Smooth muscle cell (in vitro differentiated cells): ENCODE measurements around the gene NCOR2. TPM values are rescaled to one million over a fixed set of nuclear protein-coding genes. Genes with fewer than 3 reads are reported as not detected.
A peak's percentile ranks its signal among the peaks of the same experiment; 100 is the strongest.

ENCODE experiments used
- DNase-seq: peaks from one replicate; lab custom pipeline; 2025; ENCODE audit not compliant: unreplicated experiment; lab: John Stamatoyannopoulos, UW
- H2AFZ ChIP-seq: fragments of 200-600 bp; sonication (generic); 2 replicates; pipeline ENCODE4 v1.6.0; 2016; ENCODE audit warnings: antibody characterized with exemption, low read depth, mild to moderate bottlenecking
- H3F3A ChIP-seq: fragments of 200-600 bp; sonication (generic); 2 replicates; pipeline ENCODE4 v1.6.0; 2017; ENCODE audit warnings: antibody characterized with exemption, low read depth
- H3K27ac ChIP-seq: fragments of 200-600 bp; sonication (generic); 2 replicates; pipeline ENCODE4 v1.5.1; 2016; ENCODE audit warnings: low read depth, mild to moderate bottlenecking
- H3K27me3 ChIP-seq: fragments of 200-600 bp; sonication (generic); 2 replicates; pipeline ENCODE4 v1.6.1; 2016; ENCODE audit warnings: low read depth, mild to moderate bottlenecking
- H3K36me3 ChIP-seq: fragments of 200-600 bp; sonication (generic); 2 replicates; pipeline ENCODE4 v1.5.1; 2016; ENCODE audit warnings: low read depth
- H3K4me1 ChIP-seq: fragments of 200-600 bp; sonication (generic); 2 replicates; pipeline ENCODE4 v1.5.1; 2016; ENCODE audit warnings: low read depth
- H3K4me2 ChIP-seq: fragments of 200-600 bp; sonication (generic); 2 replicates; pipeline ENCODE4 v1.6.0; 2016; ENCODE audit warnings: mild to moderate bottlenecking
- H3K4me3 ChIP-seq: fragments of 200-600 bp; sonication (generic); 2 replicates; pipeline ENCODE4 v1.5.1; 2016; ENCODE audit warnings: mild to moderate bottlenecking
- H3K79me2 ChIP-seq: fragments of 200-600 bp; sonication (generic); 2 replicates; pipeline ENCODE4 v1.6.0; 2016; ENCODE audit warnings: low read depth, mild to moderate bottlenecking
- H3K9ac ChIP-seq: fragments of 200-600 bp; sonication (generic); 2 replicates; pipeline ENCODE4 v1.6.0; 2016; ENCODE audit warnings: low read depth
- H3K9me3 ChIP-seq: fragments of 200-600 bp; sonication (generic); replicated peaks from 2 replicates; pipeline ENCODE4 v1.5.1; 2016; ENCODE audit warnings: low read depth
- H4K20me1 ChIP-seq: fragments of 200-600 bp; sonication (generic); 2 replicates; pipeline ENCODE4 v1.6.0; 2016; ENCODE audit warnings: low read depth
- CTCF ChIP-seq: fragments of 200-600 bp; sonication (generic); IDR thresholded peaks from 2 replicates; pipeline ENCODE4 v1.5.1; 2017; ENCODE audit warnings: borderline replicate concordance, mild to moderate bottlenecking, antibody characterized with exemption; ENCODE audit not compliant: insufficient read depth, poor library complexity, severe bottlenecking
- WGBS: methylation state at CpG from one replicate; pipeline ENCODE4 v1.1.7; 2016; ENCODE audit warnings: low lambda C conversion rate; 5-methylcytosine and 5-hydroxymethylcytosine counted together
- polyA plus RNA-seq: library from polyadenylated mRNA; unstranded; fragments of >200 nt; fragmentation: Nextera tagmentation; extraction: Ambion mirVana; gene quantifications from 2 replicates; pipeline ENCODE4 v1.2.1, GENCODE V29; 2016
- total RNA-seq: library from RNA; depleted of rRNA; stranded (reverse); fragments of >200 nt; gene quantifications from 2 replicates; pipeline ENCODE4 v1.2.3, GENCODE V29; 2014

NCOR2 gene
- total and polyA plus RNA-seq, 2 experiments from 2014 or later = 64.1 to 164 TPM

DNA sequence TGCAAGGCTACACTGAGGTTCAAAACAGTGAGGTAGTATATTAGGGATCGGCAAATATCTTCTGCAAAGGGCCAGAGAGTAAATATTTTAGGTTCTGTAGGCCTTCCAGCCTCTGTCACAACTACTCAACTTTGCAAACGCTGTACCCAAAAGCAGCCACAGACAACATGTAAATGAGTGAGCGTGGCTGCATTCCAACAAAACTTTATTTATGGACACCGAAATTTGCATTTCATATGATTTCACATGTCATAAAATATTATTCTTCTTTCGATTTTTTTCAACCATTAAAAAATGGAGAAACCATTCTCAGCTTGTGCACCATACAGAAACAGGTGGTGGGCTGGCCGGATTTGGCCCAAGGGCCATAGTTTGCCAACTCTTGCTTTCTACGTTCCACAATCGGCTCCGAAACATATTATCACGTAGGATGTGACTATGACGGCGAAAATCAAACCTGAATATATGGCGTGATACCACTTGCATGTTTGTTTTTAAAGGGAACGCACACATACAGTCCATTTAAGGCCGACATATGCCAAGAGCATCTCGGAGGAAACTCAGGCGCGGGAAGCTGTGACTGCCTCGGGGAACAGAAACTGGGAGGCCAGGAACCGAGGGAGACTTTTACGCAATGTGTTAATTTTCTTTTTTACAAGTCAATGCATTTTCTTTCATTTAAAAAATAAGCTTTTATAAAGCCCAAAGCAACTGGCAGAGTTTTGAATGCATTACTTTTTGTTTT, 7.1 kb downstream of the NCOR2 start:
- H3K4me1 ChIP-seq = peaks cover 17% of the 10 kb centered on the region
- no peak overlapping the region for H2AFZ ChIP-seq
- WGBS = 82% methylated on average over 21 of the region's 21 CpGs
- H3K9me3 ChIP-seq = no peaks in the 10 kb centered on the region
- H3K79me2 ChIP-seq = peaks cover 100% of the 10 kb centered on the region
- no peak overlapping the region for H3K4me3 ChIP-seq
- no peak for DNase-seq
- peak overlapping the region; percentile 37 for H3K27ac ChIP-seq
- no peak overlapping the region for H3K4me2 ChIP-seq
- no peaks in the 10 kb centered on the region for H3K36me3 ChIP-seq
- H3F3A ChIP-seq = peaks cover 15% of the 10 kb centered on the region
- H3K27me3 ChIP-seq = no peaks in the 10 kb centered on the region
- peaks cover 100% of the 10 kb centered on the region for H4K20me1 ChIP-seq
- no peak overlapping the region for H3K9ac ChIP-seq
- TF ChIP-seq CTCF = no peak

DNA sequence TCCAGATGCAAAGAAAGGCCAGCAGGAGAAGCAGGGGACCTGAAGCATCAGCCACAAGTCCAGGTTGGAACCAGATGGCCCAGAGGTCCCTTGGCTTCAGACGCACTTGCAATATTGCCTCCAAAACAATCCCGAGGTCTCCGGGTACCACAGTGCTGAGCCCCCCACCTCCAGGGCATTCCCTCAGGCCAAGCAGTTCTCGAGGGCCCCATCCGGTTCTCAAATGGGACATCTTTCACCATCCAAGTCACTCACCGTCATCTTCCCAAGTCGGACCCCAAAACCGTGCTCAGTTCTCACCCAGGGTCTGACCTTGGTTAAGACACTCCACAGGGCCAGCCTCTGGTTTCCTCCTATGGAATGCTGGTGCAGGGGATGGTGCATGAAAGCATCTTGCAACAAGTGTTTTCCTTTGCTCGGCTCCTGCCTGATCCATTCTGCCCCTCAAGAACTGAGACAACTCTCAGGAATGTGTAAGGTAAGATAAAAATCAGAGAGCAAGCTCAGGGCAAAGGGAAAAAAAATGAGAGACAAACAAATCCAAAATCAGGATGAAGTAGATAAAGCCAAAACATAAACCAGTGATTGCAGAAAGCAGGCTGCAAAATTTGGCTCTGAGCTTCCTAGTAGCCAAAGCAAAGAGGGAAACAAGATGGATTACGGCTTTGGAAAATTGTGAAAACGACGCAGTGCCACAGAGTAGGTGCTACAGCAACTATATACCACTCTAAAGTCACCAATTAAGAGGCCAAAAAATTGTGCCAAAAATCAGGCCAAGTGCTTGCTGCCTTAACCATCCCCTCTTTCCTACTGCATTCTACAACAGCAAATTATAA, 8.0 kb downstream of the NCOR2 start:
- peaks cover 11% of the 10 kb centered on the region for H3K4me1 ChIP-seq
- H3K4me2 ChIP-seq = no peak overlapping the region
- H3K27ac ChIP-seq = no peak overlapping the region
- no peaks in the 10 kb centered on the region for H3K36me3 ChIP-seq
- H3K79me2 ChIP-seq = peaks cover 100% of the 10 kb centered on the region
- no peak overlapping the region for H3K9ac ChIP-seq
- H3K27me3 ChIP-seq = no peaks in the 10 kb centered on the region
- no peaks in the 10 kb centered on the region for H3K9me3 ChIP-seq
- H2AFZ ChIP-seq = no peak overlapping the region
- 93% methylated on average over 12 of the region's 12 CpGs for WGBS
- H4K20me1 ChIP-seq = peaks cover 100% of the 10 kb centered on the region
- TF ChIP-seq CTCF = no peak
- no peak for DNase-seq
- H3K4me3 ChIP-seq = no peak overlapping the region
- H3F3A ChIP-seq = peaks cover 10% of the 10 kb centered on the region

- Histone ChIP-seq H3K4me2 (no peak overlapping the region), H3K9me3 (no peaks in the 10 kb centered on the region), H3K27ac (no peak overlapping the region), H3K9ac (no peak overlapping the region), H4K20me1 (peaks cover 100% of the 10 kb centered on the region), H3K27me3 (no peaks in the 10 kb centered on the region), H3F3A (peaks cover under 1% of the 10 kb centered on the region), H3K4me1 (peaks cover 9% of the 10 kb centered on the region), H2AFZ (no peak overlapping the region), H3K4me3 (no peak overlapping the region), H3K79me2 (peaks cover 100% of the 10 kb centered on the region), H3K36me3 (no peaks in the 10 kb centered on the region)
- DNase-seq = no peak
- TF ChIP-seq CTCF = no peak
- WGBS = 98% methylated on average over 8 of the region's 8 CpGs
Observed at GRCh38 chr12:124558313-124558712, 9.1 kb downstream of the NCOR2 start.
